T follicular helper cell (primary cell): ENCODE data around the gene CREB3L2.
"Not testable (repeated sequence)": the region's sequence is repeated elsewhere in the genome, so short reads cannot be mapped to it uniquely, and the experiment has no call there.

Source experiments
- DNase-seq: peaks from one replicate; pipeline ENCODE4 v3.0.0-alpha.2; 2020; ENCODE audit warnings: low read depth

The CREB3L2 gene

GRCh38 chr7:137987968-137988367, 13.9 kb downstream of the CREB3L2 start:
- DNase-seq, result no peak

DNA sequence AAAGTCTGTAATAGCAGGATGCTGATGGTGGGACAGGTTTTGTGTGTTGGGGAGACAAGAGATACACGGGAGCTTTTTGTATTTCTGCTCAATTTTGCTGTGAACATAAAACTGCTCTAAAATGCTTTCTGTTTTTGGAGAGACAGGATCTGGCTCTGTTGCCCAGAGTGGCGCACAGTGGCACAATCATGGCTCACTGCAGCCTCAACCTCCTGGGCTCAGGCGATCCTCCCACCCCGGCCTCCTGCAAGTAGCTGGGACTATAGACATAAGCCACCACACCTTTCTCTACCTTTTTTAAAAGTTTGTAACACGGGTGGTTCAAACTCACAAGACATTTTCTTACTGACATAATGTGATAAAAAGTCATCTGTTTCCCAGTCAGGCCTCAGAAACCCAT, 14.3 kb downstream of the CREB3L2 start:
- DNase-seq, result no peak

- DNase-seq, result no peak
Observed at GRCh38 chr7:137987018-137987349, 14.9 kb downstream of the CREB3L2 start.

GRCh38 chr7:137986252-137987017, 15.5 kb downstream of the CREB3L2 start:
- DNase-seq, result no peak

GRCh38 chr7:137985897-137986251, 16.0 kb downstream of the CREB3L2 start:
- DNase-seq, result no peak

DNA sequence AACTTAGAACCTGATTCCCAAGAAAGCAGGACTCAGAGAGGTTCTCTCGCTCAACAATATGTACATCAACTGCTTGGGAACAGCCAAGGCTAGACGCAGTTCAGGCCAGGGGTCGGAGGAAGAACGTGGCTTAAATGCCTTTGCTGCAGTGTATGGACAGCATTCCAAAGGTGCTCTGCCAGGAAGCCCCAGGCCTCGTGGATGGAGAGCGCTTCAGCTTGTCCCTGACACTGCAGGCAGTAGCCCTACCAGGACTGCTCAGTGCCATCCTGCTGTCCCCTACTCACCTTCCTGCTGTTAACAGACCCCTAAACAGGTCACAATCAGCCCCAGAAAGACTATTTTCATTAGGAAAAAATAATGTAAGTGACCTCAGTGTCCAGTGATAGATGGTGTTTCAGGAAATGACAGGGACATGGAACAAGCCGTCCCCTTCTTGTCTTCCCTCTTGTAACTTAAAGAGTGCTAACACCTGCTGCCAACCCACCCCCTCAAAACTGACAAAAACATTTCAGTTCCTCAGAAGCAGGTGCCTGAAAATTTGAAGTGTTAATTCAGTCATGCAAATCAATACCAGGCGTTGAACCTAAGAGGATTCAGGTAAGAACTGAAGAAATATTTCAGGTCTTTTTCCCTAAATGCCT, 16.5 kb downstream of the CREB3L2 start:
- DNase-seq, result no peak

GRCh38 chr7:137984181-137985041, 17.5 kb downstream of the CREB3L2 start:
- no peak for DNase-seq

- DNase-seq, result no peak
Observed at GRCh38 chr7:137983323-137984008, 18.4 kb downstream of the CREB3L2 start.

GRCh38 chr7:137982394-137982793, 19.5 kb downstream of the CREB3L2 start:
- not testable (repeated sequence) for DNase-seq

- DNase-seq, result no peak
Observed at GRCh38 chr7:137981668-137982067, 20.2 kb downstream of the CREB3L2 start.

DNA sequence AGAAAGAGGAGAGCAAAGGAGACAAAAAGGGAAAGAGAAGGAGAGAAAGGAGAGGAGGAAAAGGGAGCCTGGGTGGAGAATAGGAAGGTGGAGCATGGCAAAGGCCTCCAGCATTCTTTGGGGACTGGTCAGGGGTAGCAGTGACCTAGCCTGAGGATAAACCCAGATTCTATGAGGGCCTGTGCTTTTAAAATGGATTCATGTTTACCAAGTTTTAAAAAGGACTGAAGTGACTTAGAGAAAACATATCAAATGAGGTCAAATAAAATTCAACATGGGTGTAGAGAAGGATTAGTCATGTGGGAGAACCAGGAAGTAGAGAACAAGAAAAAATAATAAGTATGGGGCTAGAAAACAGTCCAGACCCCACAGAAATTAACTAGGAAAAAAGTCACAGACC, 20.7 kb downstream of the CREB3L2 start:
- DNase-seq, result no peak

- no peak for DNase-seq
Observed at GRCh38 chr7:137980308-137980707, 21.6 kb downstream of the CREB3L2 start.

DNA sequence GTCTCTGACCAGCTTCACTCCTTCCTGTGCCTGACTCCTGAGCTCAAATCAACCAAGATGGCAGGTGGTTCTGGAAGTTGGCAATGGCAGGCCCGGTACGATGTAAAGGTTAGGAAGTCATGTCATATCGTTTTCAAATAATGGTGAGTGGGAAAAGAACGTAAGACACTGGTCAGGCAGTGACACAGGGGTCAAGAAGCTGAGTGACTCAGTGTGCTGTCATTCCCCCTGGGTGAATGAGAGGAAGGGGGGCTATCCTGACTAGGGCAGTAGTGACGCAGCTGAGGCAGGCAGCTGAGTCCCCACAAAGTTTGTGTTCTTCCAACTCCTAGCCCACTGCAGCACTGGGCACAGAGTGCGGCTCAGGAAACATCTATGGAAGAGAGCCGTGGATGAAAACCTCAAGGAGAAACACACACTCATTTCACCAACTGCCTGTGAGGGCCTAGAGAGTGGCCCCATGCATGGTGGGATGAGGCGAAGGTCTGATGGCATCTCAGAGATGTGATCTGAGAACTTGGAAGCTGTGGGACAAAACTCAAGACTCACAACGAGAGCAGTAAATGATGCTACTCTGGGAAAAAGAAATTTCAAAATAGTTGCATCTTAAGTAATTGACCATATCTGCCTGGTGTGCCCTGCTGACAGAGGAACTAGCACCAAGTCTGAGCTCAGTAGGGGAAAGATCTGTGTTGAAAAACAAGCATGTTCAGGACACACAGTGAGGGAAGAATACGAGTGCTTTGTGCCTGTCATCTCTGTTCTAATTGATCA, 23.2 kb downstream of the CREB3L2 start:
- no peak for DNase-seq

DNA sequence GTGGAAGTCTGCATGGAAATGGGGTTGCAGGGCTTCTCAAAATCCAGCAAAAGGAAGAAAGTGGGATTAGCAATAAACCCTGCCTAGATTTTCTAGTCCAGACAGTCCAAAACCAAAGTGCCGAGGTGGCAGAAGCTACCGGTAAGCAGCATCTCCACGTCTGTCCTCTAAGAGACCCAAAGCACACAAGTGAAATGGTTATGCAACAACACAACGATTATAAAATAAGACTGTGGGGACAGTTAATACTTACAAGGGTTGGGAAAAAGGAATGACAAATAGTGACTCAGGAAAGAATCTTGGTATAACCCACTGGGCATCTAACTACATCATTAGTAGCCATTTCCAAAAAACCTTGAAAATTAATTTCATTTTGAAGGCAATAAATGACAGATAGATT, 24.7 kb downstream of the CREB3L2 start:
- DNase-seq, result no peak

DNA sequence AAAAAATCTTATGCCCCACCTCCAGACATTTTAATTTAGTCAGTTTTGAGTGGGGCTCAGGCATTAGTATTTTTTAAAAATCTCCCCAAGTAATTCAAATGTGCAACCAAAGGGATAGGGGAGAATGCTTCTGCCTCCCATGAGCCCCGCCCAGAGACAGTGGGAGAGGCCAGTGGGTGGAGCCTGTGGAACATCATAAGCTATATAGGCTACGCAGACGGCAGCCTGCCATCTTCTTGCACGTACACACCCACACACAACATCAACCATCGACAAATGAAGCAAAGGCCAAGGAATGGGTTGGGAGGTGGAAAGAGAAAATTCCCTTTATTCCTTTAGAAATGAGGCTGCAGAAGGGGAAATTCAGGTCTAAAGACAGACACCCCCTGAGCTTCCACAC, 25.2 kb downstream of the CREB3L2 start:
- no peak for DNase-seq

- no peak for DNase-seq
Observed at GRCh38 chr7:137976232-137976631, 25.7 kb downstream of the CREB3L2 start.

DNA sequence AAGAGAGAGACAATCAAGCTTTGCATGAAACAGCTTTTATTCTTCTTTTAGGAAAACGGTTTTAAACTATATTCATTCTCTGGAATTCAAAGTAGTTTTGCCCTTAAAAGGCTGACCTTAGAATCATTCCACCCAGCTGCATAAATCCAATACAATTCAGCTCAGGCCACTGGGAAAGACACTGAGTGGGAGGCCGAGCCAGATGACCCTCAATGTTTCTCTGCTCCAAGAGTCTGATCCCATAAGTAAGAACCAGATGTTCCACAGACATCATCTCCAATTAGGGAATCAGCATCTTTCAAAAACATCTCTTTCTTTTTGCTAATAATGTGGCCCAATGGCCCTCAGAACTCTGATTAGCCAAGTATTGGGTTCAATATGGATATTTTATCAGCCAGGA, 26.1 kb downstream of the CREB3L2 start:
- no peak for DNase-seq

DNA sequence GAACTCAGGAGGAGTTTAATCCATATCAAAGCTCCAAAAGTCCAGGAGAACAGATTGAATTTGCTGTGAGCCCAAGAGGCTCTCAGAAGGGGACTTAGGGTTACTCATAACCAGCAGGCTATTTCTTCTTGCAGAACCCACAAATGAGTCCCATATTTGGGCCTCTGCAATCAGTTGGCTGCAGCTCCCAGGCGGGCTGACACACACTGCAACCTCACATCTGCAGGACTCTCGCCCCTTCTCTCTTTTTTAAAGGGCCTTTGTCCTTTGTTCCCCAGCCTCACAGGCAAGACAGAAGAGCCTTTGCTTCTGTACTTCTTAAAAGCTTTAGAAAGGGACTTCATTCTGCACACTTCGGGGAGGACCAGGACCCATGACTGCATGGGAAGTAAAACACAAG, 26.7 kb downstream of the CREB3L2 start:
- no peak for DNase-seq

GRCh38 chr7:137974766-137975165, 27.1 kb downstream of the CREB3L2 start:
- DNase-seq, result no peak

DNA sequence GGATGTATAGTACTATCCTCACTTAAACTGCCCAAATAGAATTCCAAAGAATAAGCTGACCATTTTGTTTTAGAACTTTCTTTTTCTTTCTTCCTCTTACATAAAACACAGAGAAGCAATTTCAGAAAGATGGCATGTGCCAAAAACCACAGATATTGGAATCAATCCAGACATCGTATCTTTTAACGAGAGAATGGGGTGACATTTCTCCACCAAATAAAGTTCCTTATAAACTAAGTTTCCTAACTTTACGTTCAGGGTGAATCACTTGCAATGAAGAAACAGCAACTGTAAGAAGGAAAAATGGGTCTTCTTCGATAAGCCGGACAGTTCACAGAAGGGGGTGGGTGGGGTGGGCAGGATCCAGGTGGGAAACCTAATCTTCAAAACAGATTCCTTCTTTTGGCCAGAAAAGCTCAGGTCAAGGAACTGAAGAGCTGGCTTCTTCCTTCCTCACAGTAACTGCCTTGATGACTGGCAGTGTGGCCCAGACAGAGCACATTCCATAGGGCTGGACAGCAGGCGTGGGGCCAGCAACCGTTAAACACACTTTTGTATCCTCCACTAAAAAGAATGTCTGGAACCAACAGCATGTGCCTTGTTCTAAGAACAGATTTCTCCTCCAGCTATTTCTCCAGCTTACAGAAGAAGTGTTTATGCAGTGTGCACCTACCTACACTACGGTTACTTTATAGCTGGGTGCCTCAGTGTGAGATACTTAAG, 31.5 kb downstream of the CREB3L2 start:
- no peak for DNase-seq

GRCh38 chr7:137969828-137970227, 32.1 kb downstream of the CREB3L2 start:
- no peak for DNase-seq
